Measurements from ENCODE around the gene MSI1.

Gene MSI1

DNA sequence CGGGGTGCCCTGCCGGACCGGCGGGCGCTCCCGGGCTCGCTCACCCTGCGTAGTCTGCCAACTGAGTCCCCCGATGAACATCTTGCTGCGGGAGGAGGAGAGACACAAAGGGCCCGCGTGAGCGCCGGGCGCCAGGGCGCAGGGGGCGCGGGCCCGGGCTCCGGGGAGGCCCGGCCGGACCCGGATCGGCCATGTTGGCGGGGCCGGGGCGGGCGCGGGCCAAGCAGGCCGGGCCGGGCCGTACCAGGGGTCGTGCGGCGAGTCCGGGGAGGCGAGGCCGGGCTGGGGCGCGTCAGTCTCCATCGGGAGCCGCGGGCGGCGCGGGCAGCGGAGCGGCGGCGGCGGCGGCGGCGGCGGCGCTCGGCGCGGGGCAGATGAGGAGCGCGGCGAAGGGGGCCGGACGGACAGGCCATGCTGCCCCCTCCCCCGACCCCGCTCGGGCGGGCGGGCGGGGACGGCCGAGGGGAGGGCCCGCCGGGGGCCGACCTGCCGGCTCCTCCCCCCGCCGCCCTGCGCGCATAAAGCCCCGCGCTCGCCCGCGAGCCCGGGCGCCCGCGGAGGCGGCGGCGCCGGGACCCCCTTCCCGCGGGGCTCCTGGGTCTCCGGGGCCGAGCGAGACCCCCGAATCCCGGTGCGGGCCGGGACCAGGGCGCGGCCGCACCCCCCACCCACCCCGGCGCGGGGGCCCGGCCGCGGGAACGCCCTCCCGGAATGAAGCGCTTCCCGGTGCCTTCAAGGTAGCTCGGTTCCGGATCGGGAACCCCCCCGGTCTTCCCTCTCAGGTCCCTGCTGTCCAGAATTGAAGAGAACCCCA, at the start of gene MSI1:
TSS of gene MSI1 (minus strand) at position 376 of the 814 bp plus-strand sequence. CDS start at position 303, 73 bp downstream.
- no peak within 1 kb of the TSS for H3K4me2 ChIP-seq (ENCODE audit: low read depth, low read length, poor library complexity, severe bottlenecking)
- no peak within 1 kb of the TSS for H3K4me3 ChIP-seq (ENCODE audit: insufficient read depth, low read length, poor library complexity, severe bottlenecking)
- no peaks in the 10 kb centered on the region for H3K27me3 ChIP-seq (ENCODE audit: low read length)
- no peak within 1 kb of the TSS for H3K27ac ChIP-seq (ENCODE audit: low read depth, low read length)
- no peak within 1 kb of the TSS for H3K9ac ChIP-seq (ENCODE audit: low read length)
- H3K9me2 ChIP-seq (replicated peaks; ENCODE audit: insufficient read depth, low read length), result no peaks in the 10 kb centered on the region
- H3K36me3 ChIP-seq (ENCODE audit: low read length), result no peaks in the 10 kb centered on the region
- H4K20me1 ChIP-seq (ENCODE audit: low read depth, low read length), result no peaks in the 10 kb centered on the region
- H3F3A ChIP-seq (ENCODE audit: insufficient read depth), result no peaks in the 10 kb centered on the region
- no peaks in the 10 kb centered on the region for H3K79me2 ChIP-seq (ENCODE audit: insufficient read depth, low read length)
- no peak for TF ChIP-seq EZH2phosphoT487 (conservative IDR thresholded peaks at IDR 0.05; ENCODE audit: low read length)
- TF ChIP-seq, protein P1, sequence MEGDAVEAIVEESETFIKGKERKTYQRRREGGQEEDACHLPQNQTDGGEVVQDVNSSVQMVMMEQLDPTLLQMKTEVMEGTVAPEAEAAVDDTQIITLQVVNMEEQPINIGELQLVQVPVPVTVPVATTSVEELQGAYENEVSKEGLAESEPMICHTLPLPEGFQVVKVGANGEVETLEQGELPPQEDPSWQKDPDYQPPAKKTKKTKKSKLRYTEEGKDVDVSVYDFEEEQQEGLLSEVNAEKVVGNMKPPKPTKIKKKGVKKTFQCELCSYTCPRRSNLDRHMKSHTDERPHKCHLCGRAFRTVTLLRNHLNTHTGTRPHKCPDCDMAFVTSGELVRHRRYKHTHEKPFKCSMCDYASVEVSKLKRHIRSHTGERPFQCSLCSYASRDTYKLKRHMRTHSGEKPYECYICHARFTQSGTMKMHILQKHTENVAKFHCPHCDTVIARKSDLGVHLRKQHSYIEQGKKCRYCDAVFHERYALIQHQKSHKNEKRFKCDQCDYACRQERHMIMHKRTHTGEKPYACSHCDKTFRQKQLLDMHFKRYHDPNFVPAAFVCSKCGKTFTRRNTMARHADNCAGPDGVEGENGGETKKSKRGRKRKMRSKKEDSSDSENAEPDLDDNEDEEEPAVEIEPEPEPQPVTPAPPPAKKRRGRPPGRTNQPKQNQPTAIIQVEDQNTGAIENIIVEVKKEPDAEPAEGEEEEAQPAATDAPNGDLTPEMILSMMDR (IDR thresholded peaks at IDR 0.05; ENCODE audit: insufficient read depth, low read length, poor library complexity, severe bottlenecking), result no peak
- H3K9me3 ChIP-seq (ENCODE audit: insufficient read depth, low read length), result no peaks in the 10 kb centered on the region
- no peak within 1 kb of the TSS for H2AFZ ChIP-seq (ENCODE audit: low read depth, low read length, severe bottlenecking)

DNA sequence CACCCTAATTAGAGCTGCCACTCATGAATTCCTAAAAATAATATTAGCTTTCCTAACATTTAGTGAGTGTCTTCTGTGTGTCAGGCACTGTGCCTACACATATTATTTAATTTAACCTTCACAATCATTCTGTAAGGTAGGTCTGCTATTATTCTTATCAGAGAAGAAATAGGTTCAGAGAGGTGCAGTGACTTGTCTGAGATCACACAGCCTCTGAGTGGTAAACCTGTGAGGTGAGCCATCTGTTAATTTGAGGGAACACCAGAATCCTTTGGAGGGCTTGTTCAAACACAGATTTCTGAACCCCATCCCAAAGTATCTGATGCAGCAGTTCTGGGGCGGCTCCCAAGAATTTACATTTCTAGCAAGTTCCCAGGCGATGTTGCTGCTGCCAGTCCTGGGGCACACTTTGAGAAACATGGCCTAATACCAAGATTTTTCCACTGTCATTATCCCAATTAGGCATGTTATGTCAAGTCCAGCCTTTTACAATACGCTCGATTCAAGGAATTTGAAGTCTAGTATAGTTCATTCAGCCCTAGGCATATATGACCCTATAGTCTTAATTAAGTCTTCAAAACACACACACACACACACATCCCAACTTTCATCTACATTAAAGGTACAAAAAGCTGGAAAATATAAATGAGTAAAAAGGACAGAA, 49.1 kb upstream of the MSI1 start:
- H3K9me2 ChIP-seq (replicated peaks; ENCODE audit: insufficient read depth, low read length), result no peaks in the 10 kb centered on the region
- no peaks in the 10 kb centered on the region for H3K9me3 ChIP-seq (ENCODE audit: insufficient read depth, low read length)
- no peak overlapping the region for H3K9ac ChIP-seq (ENCODE audit: low read length)
- H3K4me3 ChIP-seq (ENCODE audit: insufficient read depth, low read length, poor library complexity, severe bottlenecking), result no peak overlapping the region
- no peak overlapping the region for H2AFZ ChIP-seq (ENCODE audit: low read depth, low read length, severe bottlenecking)
- H3K4me2 ChIP-seq (ENCODE audit: low read depth, low read length, poor library complexity, severe bottlenecking), result no peak overlapping the region
- H3K79me2 ChIP-seq (ENCODE audit: insufficient read depth, low read length), result no peaks in the 10 kb centered on the region
- H3K27ac ChIP-seq (ENCODE audit: low read depth, low read length), result no peak overlapping the region
- H3K27me3 ChIP-seq (ENCODE audit: low read length), result no peaks in the 10 kb centered on the region
- H3K36me3 ChIP-seq (ENCODE audit: low read length), result no peaks in the 10 kb centered on the region
- no peaks in the 10 kb centered on the region for H4K20me1 ChIP-seq (ENCODE audit: low read depth, low read length)
- TF ChIP-seq, protein P1 (IDR thresholded peaks at IDR 0.05; ENCODE audit: insufficient read depth, low read length, poor library complexity, severe bottlenecking), result no peak
- no peak for TF ChIP-seq EZH2phosphoT487 (conservative IDR thresholded peaks at IDR 0.05; ENCODE audit: low read length)
- H3F3A ChIP-seq (ENCODE audit: insufficient read depth), result no peaks in the 10 kb centered on the region

DNA sequence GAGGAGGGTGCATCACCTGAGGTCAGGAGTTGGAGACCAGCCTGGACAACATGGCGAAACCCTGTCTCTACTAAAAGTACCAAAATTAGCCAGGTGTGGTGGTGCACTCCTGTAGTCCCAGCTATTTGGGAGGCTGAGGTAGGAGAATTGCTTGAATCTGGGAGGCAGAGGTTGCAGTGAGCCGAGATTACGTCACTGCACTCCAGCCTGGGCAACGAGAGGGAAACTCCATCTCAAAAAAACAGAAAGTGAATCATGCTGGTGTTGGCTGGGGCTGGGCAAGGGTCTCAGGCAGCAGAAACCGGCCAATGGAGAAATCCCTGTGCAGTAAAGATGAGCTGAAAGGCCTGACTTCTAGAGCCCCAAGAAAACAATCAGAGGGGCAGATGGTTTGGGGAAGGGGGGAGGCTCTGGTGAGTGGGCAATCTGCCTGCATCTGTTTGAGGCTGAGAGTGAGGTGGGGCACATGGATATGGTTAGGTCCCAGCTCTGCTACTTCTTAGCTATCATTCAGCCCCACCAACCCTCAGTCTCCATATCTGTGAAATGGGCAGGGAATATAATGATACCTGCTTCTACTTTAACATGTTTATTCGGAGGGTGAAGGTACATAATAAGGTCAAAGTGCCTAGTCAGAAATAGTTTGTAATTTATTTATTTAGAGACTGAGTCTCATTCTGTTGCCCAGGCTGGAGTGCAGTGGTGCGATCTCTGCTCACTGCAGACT, 47.7 kb upstream of the MSI1 start:
- Histone ChIP-seq H3K9ac (ENCODE audit: low read length) (no peak overlapping the region), H3K27ac (ENCODE audit: low read depth, low read length) (no peak overlapping the region), H3K9me2 (replicated peaks; ENCODE audit: insufficient read depth, low read length) (no peaks in the 10 kb centered on the region), H4K20me1 (ENCODE audit: low read depth, low read length) (no peaks in the 10 kb centered on the region), H3K9me3 (ENCODE audit: insufficient read depth, low read length) (no peaks in the 10 kb centered on the region), H3K4me2 (ENCODE audit: low read depth, low read length, poor library complexity, severe bottlenecking) (no peak overlapping the region), H3F3A (ENCODE audit: insufficient read depth) (no peaks in the 10 kb centered on the region), H2AFZ (ENCODE audit: low read depth, low read length, severe bottlenecking) (no peak overlapping the region), H3K79me2 (ENCODE audit: insufficient read depth, low read length) (no peaks in the 10 kb centered on the region), H3K4me3 (ENCODE audit: insufficient read depth, low read length, poor library complexity, severe bottlenecking) (no peak overlapping the region), H3K36me3 (ENCODE audit: low read length) (no peaks in the 10 kb centered on the region), H3K27me3 (ENCODE audit: low read length) (no peaks in the 10 kb centered on the region)
- TF ChIP-seq EZH2phosphoT487 (conservative IDR thresholded peaks at IDR 0.05; ENCODE audit: low read length), result no peak
- TF ChIP-seq, protein P1 (IDR thresholded peaks at IDR 0.05; ENCODE audit: insufficient read depth, low read length, poor library complexity, severe bottlenecking), result no peak

Measured in SU-DHL-6 (cell line).